K562 (cell line): ENCODE data around the gene OR2F1.

Experiments
- BRF1 ChIP-seq: IDR thresholded peaks from 3 replicates; pipeline ENCODE4 v1.6.1; 2011; ENCODE audit warnings: borderline replicate concordance, mild to moderate bottlenecking; ENCODE audit not compliant: insufficient read length; ENCODE audit errors: extremely low read depth
- CTCF ChIP-seq, 3 experiments: IDR thresholded peaks in 2 of 3; conservative IDR thresholded peaks in 1 of 3; 2 replicates each; pipeline ENCODE4 v1.5.1; 2011 to 2012; ENCODE audit warnings: low read length in 3 of 3, mild to moderate bottlenecking in 3 of 3, control low read depth in 2 of 3, improper control_type of control experiment in 1 of 3, inconsistent platforms in 1 of 3, low read depth in 1 of 3, mixed read lengths in 1 of 3, moderate library complexity in 1 of 3; ENCODE audit not compliant: insufficient read depth in 2 of 3
- E2F4 ChIP-seq: sonication (generic); formaldehyde crosslinking; IDR thresholded peaks from 2 replicates; pipeline ENCODE4 v1.8.0; 2022; ENCODE audit warnings: mild to moderate bottlenecking, low read depth, missing genetic modification reagents
- EZH2 ChIP-seq: IDR thresholded peaks from 2 replicates; pipeline ENCODE4 v1.6.1; 2012; ENCODE audit warnings: low read depth, mild to moderate bottlenecking, inconsistent platforms, low read length, borderline replicate concordance
- FOXP1 ChIP-seq: sonication (generic); formaldehyde crosslinking; IDR thresholded peaks from 2 replicates; pipeline ENCODE4 v1.8.0; 2022; ENCODE audit warnings: mild to moderate bottlenecking, missing genetic modification reagents
- GTF2F1 ChIP-seq: IDR thresholded peaks from 2 replicates; pipeline ENCODE4 v1.6.1; 2011; ENCODE audit warnings: low read depth, low read length, improper control_type of control experiment
- MLLT1 ChIP-seq, 2 experiments: fragments of 450-650 bp; IDR thresholded peaks; 2 replicates each; pipeline ENCODE4 v1.6.1; 2016
- POLR2A ChIP-seq: fragments of 450-650 bp; conservative IDR thresholded peaks from 2 replicates; pipeline ENCODE4 v1.6.1; 2016
- U2AF2 ChIP-seq: fragments of 200-400 bp; formaldehyde crosslinking; optimal IDR thresholded peaks from 2 replicates; pipeline ENCODE3; 2017; ENCODE audit warnings: low read depth, mild to moderate bottlenecking, low read length
- ZNF24 ChIP-seq: fragments of 450-650 bp; IDR thresholded peaks from 2 replicates; pipeline ENCODE4 v1.6.1; 2016
- ZNF408 ChIP-seq: fragments of 250-450 bp; sonication (Bioruptor Pico); IDR thresholded peaks from 2 replicates; pipeline ENCODE4 v1.4.0; 2020; ENCODE audit warnings: low read depth, mild to moderate bottlenecking, moderate library complexity
- TF ChIP-seq, protein P1 (sequence below): fragments of 250-450 bp; sonication (Bioruptor Pico); IDR thresholded peaks from 2 replicates; pipeline ENCODE4 v1.5.0; 2020; ENCODE audit warnings: mild to moderate bottlenecking, borderline replicate concordance
- TF ChIP-seq, protein P2 (sequence below), 2 experiments: IDR thresholded peaks in 1 of 2; conservative IDR thresholded peaks in 1 of 2; 2 replicates each; pipeline ENCODE4 v1.6.1; 2016; ENCODE audit warnings: low read depth in 2 of 2, mild to moderate bottlenecking in 1 of 2, missing compliant biosample characterization in 1 of 2, missing genetic modification characterization in 1 of 2, moderate library complexity in 1 of 2

DNA sequence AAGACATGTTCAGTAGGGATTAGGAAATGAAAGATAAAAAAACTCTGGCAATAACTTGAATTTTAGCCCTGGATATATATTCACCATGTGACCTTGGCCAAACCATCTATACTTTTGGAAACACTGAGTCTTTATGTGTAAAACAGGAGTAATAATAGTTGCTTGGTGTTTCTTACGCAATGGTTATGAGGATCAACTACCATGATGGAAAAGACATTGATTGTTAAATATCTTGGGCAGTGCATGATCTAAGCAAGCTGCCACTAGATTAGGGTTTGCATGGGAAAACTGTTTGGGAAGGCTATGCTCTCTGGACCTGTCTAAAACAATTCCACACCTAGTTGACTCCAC lies 52.0 kb downstream of the OR2F1 start:
- TF ChIP-seq E2F4 (no peak), CTCF (IDR thresholded peaks at IDR 0.05 in 2 of 3, conservative IDR thresholded peaks at IDR 0.05 in 1 of 3; ENCODE audit: insufficient read depth in 2 of 3, low read depth in 1 of 3, low read length in 3 of 3) (no peak), EZH2 (no peak), U2AF2 (no peak), FOXP1 (CRISPR knock-in tag) (no peak), MLLT1 (IDR thresholded peaks at IDR 0.05) (no peak), BRF1 (no peak), GTF2F1 (no peak), ZNF24 (no peak), POLR2A (no peak), ZNF408 (CRISPR knock-in tag) (no peak)
- TF ChIP-seq, protein P1, sequence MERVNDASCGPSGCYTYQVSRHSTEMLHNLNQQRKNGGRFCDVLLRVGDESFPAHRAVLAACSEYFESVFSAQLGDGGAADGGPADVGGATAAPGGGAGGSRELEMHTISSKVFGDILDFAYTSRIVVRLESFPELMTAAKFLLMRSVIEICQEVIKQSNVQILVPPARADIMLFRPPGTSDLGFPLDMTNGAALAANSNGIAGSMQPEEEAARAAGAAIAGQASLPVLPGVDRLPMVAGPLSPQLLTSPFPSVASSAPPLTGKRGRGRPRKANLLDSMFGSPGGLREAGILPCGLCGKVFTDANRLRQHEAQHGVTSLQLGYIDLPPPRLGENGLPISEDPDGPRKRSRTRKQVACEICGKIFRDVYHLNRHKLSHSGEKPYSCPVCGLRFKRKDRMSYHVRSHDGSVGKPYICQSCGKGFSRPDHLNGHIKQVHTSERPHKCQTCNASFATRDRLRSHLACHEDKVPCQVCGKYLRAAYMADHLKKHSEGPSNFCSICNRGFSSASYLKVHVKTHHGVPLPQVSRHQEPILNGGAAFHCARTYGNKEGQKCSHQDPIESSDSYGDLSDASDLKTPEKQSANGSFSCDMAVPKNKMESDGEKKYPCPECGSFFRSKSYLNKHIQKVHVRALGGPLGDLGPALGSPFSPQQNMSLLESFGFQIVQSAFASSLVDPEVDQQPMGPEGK (CRISPR knock-in tag) = no peak
- TF ChIP-seq, protein P2, sequence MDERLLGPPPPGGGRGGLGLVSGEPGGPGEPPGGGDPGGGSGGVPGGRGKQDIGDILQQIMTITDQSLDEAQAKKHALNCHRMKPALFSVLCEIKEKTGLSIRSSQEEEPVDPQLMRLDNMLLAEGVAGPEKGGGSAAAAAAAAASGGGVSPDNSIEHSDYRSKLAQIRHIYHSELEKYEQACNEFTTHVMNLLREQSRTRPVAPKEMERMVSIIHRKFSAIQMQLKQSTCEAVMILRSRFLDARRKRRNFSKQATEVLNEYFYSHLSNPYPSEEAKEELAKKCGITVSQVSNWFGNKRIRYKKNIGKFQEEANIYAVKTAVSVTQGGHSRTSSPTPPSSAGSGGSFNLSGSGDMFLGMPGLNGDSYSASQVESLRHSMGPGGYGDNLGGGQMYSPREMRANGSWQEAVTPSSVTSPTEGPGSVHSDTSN (CRISPR knock-in tag; IDR thresholded peaks at IDR 0.05; ENCODE audit: low read depth) = no peak
- TF ChIP-seq, protein P2 (tag; conservative IDR thresholded peaks at IDR 0.05; ENCODE audit: low read depth) = no peak
